ENCODE data around the gene NR2F6.
A peak's percentile ranks its signal among the peaks of the same experiment; 100 is the strongest.

The NR2F6 gene

GRCh38 chr19:17234911-17235299 is 10.8 kb downstream of the NR2F6 start (continued):
- TF ChIP-seq ZNF148 (tag by site-specific recombination; IDR thresholded peaks at IDR 0.05; ENCODE audit: borderline replicate concordance), result no peak
- no peak for TF ChIP-seq KLF17 (tag by site-specific recombination; IDR thresholded peaks at IDR 0.05)
- TF ChIP-seq ZNF398 (tag by site-specific recombination; IDR thresholded peaks at IDR 0.05), result 0 out of 2 replicates have a peak, but pooled peaks have one; percentile 27
- TF ChIP-seq GLIS2 (tag by site-specific recombination; IDR thresholded peaks at IDR 0.05), result peak; percentile 89
- TF ChIP-seq ZNF302 (tag by site-specific recombination; IDR thresholded peaks at IDR 0.05; ENCODE audit: low read depth), result no peak
- TF ChIP-seq ZNF76 (tag by site-specific recombination; IDR thresholded peaks at IDR 0.05; ENCODE audit: borderline replicate concordance, low read depth), result peak; percentile 70
- TF ChIP-seq HOXD13 (CRISPR knock-in tag; IDR thresholded peaks at IDR 0.05; ENCODE audit: borderline replicate concordance), result no peak
- peak; percentile 56 for TF ChIP-seq SP2 (tag by site-specific recombination; IDR thresholded peaks at IDR 0.05)
- no peak for TF ChIP-seq ZNF561 (tag by site-specific recombination; IDR thresholded peaks at IDR 0.05; ENCODE audit: borderline replicate concordance)
- TF ChIP-seq ZNF580 (tag by site-specific recombination; IDR thresholded peaks at IDR 0.05), result peak; percentile 71; the same call in 1 of the 2 replicates
- peak; percentile 75 for TF ChIP-seq SP3 (tag by site-specific recombination; IDR thresholded peaks at IDR 0.05)
- TF ChIP-seq KLF8 (tag by site-specific recombination; IDR thresholded peaks at IDR 0.05), result peak; percentile 39; the same call in 1 of the 2 replicates
- TF ChIP-seq ZNF670 (tag by site-specific recombination; IDR thresholded peaks at IDR 0.05; ENCODE audit: low read depth), result no peak
- no peak for TF ChIP-seq ZNF433 (tag by site-specific recombination; IDR thresholded peaks at IDR 0.05; ENCODE audit: low read depth)
- peak; percentile 97 for TF ChIP-seq PATZ1 (tag by site-specific recombination; IDR thresholded peaks at IDR 0.05)
- TF ChIP-seq ZBTB48 (tag by site-specific recombination; IDR thresholded peaks at IDR 0.05), result peak; percentile 92

- Histone ChIP-seq H3K4me3 (ENCODE audit: low read depth, low read length) (no peak overlapping the region), H3K27ac (ENCODE audit: extremely low read depth, low read depth, low read length) (no peak overlapping the region), H3K9me3 (ENCODE audit: control insufficient read depth, insufficient read depth, low read depth, low read length) (no peaks in the 10 kb centered on the region), H3K4me1 (ENCODE audit: control insufficient read depth, insufficient read depth, low read length) (peaks cover 11% of the 10 kb centered on the region), H3K36me3 (ENCODE audit: control insufficient read depth in 2 of 2, insufficient read depth in 1 of 2, low read length in 2 of 2) (peaks cover 18 to 48% of the 10 kb centered on the region in 2 experiments; a peak in 2 of 3 replicates)
- ChIA-PET CTCF (interaction anchor here (0.7 kb wide), 1 partner anchor 151 kb away, joined by 3 read pairs; no protein-coding TSS in a partner anchor), POLR2A (interaction anchor here (0.6 kb wide), 1 partner anchor 766 kb away, joined by 9 read pairs; no protein-coding TSS in a partner anchor)
- TF ChIP-seq REPIN1 (tag by site-specific recombination; IDR thresholded peaks at IDR 0.05; ENCODE audit: low read depth), result no peak
- no peak for TF ChIP-seq ZFP41 (tag by site-specific recombination; IDR thresholded peaks at IDR 0.05; ENCODE audit: borderline replicate concordance)
- TF ChIP-seq ZNF558 (tag by site-specific recombination; IDR thresholded peaks at IDR 0.05), result no peak
- no peak for TF ChIP-seq ZNF692 (tag by site-specific recombination; IDR thresholded peaks at IDR 0.05)
- TF ChIP-seq INSM2 (tag by site-specific recombination; IDR thresholded peaks at IDR 0.05), result no peak
- TF ChIP-seq FEZF1 (tag by site-specific recombination; IDR thresholded peaks at IDR 0.05), result no peak
- TF ChIP-seq ZNF580 (tag by site-specific recombination; IDR thresholded peaks at IDR 0.05), result no peak
- TF ChIP-seq BCL11B (tag by site-specific recombination; IDR thresholded peaks at IDR 0.05; ENCODE audit: low read depth), result no peak
- no peak for TF ChIP-seq ZNF302 (tag by site-specific recombination; IDR thresholded peaks at IDR 0.05; ENCODE audit: low read depth)
- TF ChIP-seq ZNF155 (tag by site-specific recombination; IDR thresholded peaks at IDR 0.05), result no peak
Measured at GRCh38 chr19:17232258-17232657, 13.5 kb downstream of the NR2F6 start.

All from HEK293 (cell line).